SH-SY5Y (cell line): Measurements from ENCODE around the gene AP1AR.

Experiments
- GATA2 ChIP-seq: IDR thresholded peaks from 2 replicates; pipeline ENCODE4 v1.6.1; 2011; ENCODE audit warnings: mild to moderate bottlenecking, low read depth, low read length
- GATA3 ChIP-seq: IDR thresholded peaks from 2 replicates; pipeline ENCODE4 v1.6.1; 2011; ENCODE audit warnings: low read depth, mild to moderate bottlenecking, low read length, moderate library complexity

DNA sequence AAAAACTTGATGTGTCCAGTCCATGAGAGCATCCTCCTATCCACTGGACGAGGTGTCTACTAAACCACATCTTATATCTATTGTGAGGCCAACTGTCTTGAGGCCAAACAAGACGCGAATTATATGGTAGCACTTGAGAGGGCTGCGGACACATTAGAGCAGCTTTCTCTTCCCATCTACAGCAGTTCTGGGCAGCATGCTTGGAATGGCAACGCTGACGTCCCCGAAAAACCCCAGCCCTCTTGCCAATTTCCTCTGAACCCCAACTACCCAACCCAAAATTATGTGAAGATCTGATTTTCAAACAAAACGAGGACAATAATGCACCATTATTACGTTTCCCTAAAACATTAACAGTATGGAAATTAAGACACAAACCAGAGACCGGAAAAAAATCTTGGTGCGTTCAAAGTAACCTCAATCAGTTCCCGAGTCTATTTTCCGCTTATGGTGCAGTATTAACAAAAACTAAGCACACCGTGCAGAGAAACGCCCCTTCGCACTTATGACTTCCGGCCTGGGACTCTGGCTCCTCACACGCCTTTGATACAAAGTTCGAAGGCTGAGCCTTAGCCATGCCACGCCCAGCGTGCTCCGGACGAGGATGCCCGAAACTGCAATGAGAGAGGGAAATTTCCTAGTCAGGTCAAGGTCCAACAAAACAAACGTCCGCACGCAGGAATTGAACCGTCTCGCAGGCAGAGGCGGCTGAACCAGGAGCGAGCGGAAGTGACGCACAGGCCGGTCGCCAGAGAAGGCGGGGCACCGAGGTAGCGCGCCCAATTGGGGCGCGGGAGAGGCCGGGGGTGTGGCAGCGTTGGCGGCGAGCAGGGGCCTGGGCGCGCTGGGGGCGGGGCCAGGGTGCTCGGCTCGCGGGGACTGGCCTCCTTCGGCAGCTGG lies 458 bp upstream of the AP1AR start:
- no peak for TF ChIP-seq GATA3
- TF ChIP-seq GATA2: no peak
